Measurements from ENCODE around the gene WWC1.

DNA sequence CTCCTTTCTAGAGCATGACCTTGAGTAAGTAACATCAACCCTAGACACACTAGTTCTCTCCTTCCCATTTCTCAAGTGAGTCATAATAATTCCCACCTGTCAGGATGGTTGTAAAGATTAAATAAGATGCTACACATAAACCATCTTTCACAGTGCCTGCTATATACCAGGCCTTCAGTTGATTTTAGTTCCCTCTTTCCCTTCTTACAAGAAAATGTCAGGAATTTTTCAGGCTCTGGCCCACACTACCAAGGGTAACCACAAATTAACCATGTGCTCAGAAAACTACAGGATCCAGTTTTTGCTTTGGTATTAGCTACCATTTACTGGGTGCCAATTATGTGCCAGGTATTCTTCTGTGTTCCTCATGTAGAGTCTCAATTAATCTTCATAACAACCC is 152.1 kb downstream of the WWC1 start:
- TF ChIP-seq, protein P1, sequence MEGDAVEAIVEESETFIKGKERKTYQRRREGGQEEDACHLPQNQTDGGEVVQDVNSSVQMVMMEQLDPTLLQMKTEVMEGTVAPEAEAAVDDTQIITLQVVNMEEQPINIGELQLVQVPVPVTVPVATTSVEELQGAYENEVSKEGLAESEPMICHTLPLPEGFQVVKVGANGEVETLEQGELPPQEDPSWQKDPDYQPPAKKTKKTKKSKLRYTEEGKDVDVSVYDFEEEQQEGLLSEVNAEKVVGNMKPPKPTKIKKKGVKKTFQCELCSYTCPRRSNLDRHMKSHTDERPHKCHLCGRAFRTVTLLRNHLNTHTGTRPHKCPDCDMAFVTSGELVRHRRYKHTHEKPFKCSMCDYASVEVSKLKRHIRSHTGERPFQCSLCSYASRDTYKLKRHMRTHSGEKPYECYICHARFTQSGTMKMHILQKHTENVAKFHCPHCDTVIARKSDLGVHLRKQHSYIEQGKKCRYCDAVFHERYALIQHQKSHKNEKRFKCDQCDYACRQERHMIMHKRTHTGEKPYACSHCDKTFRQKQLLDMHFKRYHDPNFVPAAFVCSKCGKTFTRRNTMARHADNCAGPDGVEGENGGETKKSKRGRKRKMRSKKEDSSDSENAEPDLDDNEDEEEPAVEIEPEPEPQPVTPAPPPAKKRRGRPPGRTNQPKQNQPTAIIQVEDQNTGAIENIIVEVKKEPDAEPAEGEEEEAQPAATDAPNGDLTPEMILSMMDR (conservative IDR thresholded peaks at IDR 0.05; ENCODE audit: low read length): no peak
- TF ChIP-seq EZH2phosphoT487 (IDR thresholded peaks at IDR 0.05; ENCODE audit: borderline replicate concordance, low read depth, low read length): no peak
